Astrocyte of the cerebellum (primary cell): Measurements from ENCODE around the gene KRTAP4-5.
"Not testable (repeated sequence)": the region's sequence is repeated elsewhere in the genome, so short reads cannot be mapped to it uniquely, and the experiment has no call there.

Source experiments
- DNase-seq: peaks from one replicate; pipeline ENCODE4 v3.0.0-alpha.2; 2011; ENCODE audit warnings: low read depth
- H3K4me3 ChIP-seq: 2 replicates; pipeline ENCODE4 v1.5.1; 2011; ENCODE audit warnings: mild to moderate bottlenecking, low read depth, low read length, moderate library complexity
- CTCF ChIP-seq: IDR thresholded peaks from 2 replicates; pipeline ENCODE4 v1.5.1; 2012; ENCODE audit warnings: low read length, low read depth, moderate library complexity, mild to moderate bottlenecking; ENCODE audit errors: missing control alignments
- in situ Hi-C: cut with HindIII; loops from 2 replicates; pipeline ENCODE4 v1.10.0; 2017; ENCODE audit warnings: low sequenced_read_pairs

KRTAP4-5 gene

GRCh38 chr17:41133880-41134735, 15.5 kb downstream of the KRTAP4-5 start:
- no peak for TF ChIP-seq CTCF
- no peak for DNase-seq
- in situ Hi-C loops, result no loop called here
- no peak overlapping the region for H3K4me3 ChIP-seq

- DNase-seq, result no peak
- in situ Hi-C loops, result no loop called here
- TF ChIP-seq CTCF, result no peak
- H3K4me3 ChIP-seq, result no peak overlapping the region
Measured at GRCh38 chr17:41131979-41132378, 17.6 kb downstream of the KRTAP4-5 start.

- TF ChIP-seq CTCF, result no peak
- no peak for DNase-seq
- in situ Hi-C loops, result no loop called here
- no peak overlapping the region for H3K4me3 ChIP-seq
Measured at GRCh38 chr17:41127371-41127770, 22.3 kb downstream of the KRTAP4-5 start.

GRCh38 chr17:41126412-41126811, 23.2 kb downstream of the KRTAP4-5 start:
- DNase-seq, result no peak
- no peak for TF ChIP-seq CTCF
- in situ Hi-C loops, result no loop called here
- H3K4me3 ChIP-seq, result no peak overlapping the region

GRCh38 chr17:41125064-41125463, 24.6 kb downstream of the KRTAP4-5 start:
- TF ChIP-seq CTCF, result no peak
- DNase-seq, result no peak
- no peak overlapping the region for H3K4me3 ChIP-seq
- in situ Hi-C loops, result no loop called here

GRCh38 chr17:41123991-41124371, 25.6 kb downstream of the KRTAP4-5 start, which contains the start of gene KRTAP4-12:
Gene KRTAP4-12 (minus strand): TSS chr17:41124182. CDS start chr17:41124122, 60 bp downstream.
- H3K4me3 ChIP-seq, in situ Hi-C loops, DNase-seq: not testable (repeated sequence)

- DNase-seq, in situ Hi-C loops, H3K4me3 ChIP-seq: not testable (repeated sequence)
Measured at GRCh38 chr17:41123292-41123990, 26.2 kb downstream of the KRTAP4-5 start.
